Kidney tubule cell (primary cell): ENCODE measurements around the gene FXYD1.
"Not testable (repeated sequence)": the region's sequence is repeated elsewhere in the genome, so short reads cannot be mapped to it uniquely, and the experiment has no call there.

Experiments
- DNase-seq: peaks from one replicate; pipeline ENCODE4 v3.0.0-alpha.2; 2018; ENCODE audit warnings: low spot score

The FXYD1 gene

DNA sequence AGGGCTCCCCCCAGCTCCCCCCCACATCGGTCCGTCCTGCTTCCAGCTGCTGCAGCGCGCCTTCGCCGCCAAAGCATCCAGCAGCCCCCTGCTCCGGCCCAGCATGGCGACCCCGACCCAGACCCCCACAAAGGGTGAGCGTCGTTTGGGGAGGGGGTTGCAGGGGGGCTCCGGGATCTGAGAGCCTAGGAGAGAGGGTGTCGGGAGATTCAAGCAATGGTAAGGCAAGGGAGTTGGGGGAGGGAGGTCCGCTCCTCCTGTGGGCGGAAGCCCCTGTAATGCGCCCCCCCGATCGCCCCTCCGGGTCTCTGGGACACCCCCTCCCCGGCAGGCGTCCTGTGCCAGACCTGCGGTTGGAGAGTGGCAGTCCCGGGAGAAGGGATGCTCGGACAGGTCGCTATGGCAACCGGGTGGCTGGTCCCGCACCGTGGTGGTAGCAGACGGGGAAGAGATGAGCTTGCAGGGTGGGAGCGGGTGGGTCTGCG, 4.6 kb downstream of the FXYD1 start, which contains the start of gene FXYD7:
TSS of gene FXYD7 (plus strand) at position 25 of the 485 bp plus-strand sequence. CDS start at position 104, 79 bp downstream.
- DNase-seq: no peak

DNA sequence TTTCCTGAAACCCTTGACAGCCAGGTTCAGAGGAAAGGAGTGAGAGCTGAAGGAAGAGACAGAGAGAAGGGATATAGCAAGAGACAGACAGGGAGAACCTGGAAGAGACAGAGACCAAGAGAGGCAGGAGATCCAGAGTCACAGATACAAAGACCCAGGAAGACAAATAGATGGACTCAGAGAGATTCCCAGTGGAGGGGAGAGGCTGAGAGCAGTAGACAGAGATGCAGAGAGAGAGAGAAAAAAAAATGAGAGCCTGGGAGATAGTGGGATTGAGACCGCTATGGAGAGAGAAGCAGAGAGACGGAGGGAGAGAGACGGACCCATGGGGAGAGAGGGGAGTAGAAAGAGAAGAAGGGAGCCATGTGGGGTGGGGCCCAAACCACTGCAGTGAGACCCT, 5.2 kb downstream of the FXYD1 start:
- no peak for DNase-seq

GRCh38 chr19:35144259-35144599, 5.6 kb downstream of the FXYD1 start:
- DNase-seq: no peak

DNA sequence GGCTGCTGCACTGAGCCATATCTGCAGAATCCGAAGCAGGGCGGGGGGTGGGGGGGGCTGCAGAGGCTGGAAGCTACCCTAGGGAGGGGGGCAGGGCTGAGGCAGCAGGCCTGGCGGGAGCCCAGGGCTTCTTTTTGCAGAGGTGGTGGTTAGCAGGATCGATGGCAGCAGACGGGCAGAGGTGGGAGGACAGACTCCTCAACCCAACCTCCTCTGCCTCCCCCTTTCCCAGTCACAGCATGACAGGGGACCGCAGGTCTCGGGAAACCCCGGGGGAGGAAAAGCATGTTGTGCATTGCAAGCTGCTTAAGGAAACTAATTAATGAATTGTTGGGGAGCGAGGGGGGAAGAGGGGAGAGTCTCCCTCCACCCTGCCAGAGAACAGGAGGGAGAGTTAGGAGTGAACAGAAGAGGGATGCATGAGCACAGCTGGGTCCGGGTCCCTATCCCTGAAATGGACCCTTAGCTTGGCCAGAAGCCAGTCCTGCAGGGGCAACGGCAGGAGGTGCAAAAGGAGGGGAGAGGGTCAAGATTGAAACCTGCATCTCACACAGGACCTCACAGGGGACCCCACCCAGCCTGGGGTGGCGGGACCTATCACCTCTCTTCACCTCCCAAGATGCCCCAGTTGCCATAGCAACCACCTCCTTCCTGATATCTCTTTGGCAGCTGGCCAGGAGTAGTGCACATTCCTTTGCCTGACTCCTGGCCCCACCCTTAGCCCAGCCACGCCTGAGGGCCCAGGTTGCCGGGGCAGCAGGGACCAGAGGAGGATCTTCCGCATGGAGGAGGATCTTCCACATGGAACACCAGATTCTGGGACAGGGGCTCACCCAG, 6.2 kb downstream of the FXYD1 start:
- peak; percentile 92 for DNase-seq

DNA sequence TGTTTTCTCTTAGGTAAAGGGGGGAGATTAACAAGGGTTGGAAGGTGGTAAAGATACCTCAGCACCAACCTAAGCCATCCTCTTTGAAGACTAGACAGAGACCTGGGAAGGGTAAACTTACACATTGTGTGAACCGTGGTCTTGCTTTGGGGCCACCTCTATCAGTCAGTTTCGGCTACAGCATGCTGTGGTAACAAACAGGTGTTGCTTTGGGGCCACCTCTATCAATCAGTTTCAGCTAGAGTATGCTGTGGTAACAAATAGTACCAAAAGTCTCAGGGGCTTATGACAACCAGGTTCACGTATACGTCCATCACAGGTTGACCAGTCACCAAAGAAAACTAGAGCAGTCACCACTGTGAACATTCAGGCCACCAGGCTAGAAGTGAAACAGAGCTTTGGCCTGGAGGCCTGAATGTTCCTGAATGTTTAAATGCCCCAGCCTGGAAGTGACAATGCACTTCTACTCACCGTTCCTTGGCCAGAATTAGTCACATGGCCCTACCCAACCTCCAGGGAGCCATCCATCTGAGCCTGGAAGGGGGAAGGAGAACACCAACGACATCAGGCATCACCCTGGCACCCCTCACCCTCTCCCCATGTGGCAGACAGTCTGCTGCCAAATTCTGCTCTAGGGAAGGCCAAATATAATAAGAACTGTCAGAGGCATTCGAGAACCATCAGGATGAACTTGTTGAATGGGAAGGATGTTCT, 8.3 kb downstream of the FXYD1 start:
- DNase-seq: no peak

GRCh38 chr19:35149463-35149862, 10.8 kb downstream of the FXYD1 start:
- no peak for DNase-seq

DNA sequence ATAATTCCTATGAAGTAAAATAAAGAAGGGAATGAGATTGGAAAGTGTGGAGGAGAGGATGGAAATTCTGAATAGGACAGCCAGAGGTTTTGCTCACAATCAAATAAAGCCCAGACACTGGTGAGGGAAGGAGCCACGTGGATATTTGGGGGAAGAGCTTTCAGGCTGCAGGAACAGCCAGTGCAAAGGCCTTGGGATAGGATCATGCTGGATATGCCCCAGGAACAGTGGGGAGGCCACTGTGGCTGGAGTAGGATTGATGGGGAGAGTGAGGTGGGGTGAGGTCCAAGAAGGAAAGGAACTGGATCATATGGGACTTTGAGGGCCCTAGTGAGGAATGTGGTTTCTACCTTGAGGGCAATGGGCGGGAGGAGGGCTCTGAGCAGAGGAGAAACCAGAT, 11.8 kb downstream of the FXYD1 start:
- no peak for DNase-seq

DNA sequence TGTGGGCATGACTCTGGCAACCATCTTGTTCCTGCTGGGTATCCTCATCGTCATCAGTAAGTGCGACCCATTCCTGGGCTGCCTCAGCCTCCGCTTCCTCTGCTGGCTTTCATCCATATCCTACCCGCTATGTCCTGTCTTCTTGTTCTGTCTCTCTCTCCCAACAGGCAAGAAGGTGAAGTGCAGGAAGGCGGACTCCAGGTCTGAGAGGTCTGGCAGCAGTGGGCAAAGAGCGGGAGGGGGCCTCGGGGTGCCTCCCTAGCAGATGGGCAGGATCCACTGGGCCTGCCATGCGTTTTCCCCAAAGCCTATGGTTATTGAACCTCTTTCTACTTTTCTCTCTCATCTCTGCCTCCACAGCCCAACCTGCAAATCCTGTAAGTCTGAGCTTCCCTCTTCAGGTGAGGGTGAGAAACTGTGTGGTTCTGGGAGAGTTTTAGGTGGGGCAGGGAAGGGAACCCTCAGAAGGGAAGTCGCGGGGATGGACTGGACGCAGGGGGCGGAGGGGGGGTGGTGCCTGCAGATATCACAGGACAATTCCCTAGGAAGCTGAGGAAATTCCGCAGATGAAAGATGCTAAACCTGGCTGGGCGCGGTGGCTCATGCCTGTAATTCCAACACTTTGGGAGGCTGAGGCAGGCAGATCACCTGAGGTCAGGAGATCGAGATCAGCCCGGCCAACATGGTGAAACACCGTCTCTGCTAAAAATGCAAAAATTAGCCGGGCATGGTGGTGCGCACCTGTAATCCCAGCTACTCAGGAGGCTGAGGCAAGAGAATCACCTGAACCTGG, 12.8 kb downstream of the FXYD1 start:
- no peak for DNase-seq

DNA sequence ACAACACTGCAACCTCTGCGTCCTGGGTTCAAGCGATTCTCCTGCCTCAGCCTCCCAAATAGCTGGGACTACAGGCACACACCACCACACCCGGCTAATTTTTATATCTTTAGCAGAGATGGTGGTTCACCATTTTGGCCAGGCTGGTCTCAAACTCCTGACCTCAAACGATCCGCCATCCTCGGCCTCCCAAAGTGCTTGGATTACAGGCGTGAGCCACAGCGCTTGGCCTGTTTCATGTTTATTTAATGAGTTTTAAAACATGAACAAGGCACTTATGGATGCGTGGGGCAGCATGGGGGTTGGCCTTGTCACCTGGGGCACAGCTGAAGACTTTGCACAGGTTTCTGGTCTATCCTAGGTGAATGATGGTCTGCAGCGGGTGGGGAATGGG, 14.5 kb downstream of the FXYD1 start:
- DNase-seq: not testable (repeated sequence)

- peak; percentile 53 for DNase-seq
These were observed 15.3 kb downstream of the FXYD1 start for GRCh38 chr19:35153701-35154524.

- DNase-seq: peak; percentile 80
These were observed 16.1 kb downstream of the FXYD1 start, which contains the start of gene FXYD5 for GRCh38 chr19:35154525-35155406. Gene FXYD5, plus strand, starts transcription at chr19:35154735. Its CDS starts 816 bp downstream, at chr19:35155551.

DNA sequence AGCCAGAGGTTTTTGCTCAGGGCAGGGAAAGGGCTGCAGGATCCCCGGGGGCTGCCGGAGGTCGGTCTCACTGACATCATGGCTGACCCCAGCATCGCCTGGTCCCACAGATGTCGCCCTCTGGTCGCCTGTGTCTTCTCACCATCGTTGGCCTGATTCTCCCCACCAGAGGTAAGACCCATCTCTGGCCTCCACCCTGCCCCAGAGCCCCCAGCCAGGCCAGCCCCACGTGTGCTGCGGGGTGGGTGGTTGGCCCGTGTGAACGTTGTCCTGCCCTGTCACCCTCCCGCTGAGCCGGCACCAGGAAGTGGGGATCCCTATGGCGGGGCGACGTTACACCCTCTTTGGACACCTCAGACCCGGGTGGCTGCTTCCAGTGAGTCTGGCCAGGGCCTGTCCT, 16.8 kb downstream of the FXYD1 start:
- DNase-seq: no peak

DNA sequence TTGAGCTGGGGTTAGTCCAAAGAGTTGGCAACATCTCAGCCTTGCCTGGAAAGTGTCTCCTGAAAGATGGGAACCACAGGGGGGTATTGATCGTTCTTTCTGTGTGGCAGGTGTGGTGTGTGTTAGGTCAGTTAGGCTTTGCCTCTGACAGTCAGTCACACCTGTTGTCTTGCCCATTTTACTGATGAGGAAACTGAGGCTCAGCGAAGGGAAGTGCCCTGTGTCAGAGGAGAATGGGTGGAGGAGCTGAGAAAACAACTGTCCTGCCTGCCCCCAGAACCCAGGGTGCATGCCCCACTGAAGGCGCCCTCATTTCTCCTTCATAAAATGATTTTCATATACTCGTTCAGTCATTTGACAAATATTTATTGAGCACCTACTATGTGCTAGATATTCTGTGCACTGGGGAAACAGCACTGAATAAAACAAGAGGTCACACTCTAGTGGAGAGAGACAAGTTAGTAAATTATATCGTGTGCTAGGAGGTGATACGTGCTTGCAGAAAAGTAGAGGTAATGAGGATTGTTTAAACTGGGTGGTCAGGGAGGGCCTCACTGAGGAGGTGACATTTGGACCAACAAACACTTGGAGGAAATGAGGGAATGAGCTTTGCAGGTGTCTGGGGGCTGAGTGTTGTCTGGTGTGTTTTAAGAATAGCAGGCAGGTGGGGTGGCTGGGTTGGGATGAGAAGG, 17.5 kb downstream of the FXYD1 start:
- no peak for DNase-seq

DNA sequence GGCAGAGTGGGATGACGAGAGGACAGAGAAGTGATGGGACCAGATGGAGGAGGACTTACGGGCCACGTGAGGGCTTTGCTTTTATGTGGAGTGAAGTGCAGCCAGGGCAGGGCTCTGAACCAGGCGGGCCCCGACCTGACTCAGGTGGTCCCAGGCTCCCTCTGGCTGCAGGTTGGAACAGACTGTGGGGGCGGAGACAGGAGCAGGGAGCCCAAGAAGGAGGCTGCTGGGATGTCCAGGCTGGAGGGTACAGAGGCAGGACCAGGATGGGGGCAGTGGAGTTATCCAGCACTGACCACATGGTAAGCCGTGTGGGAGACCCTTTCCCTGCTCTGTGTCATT, 18.0 kb downstream of the FXYD1 start:
- no peak for DNase-seq

DNA sequence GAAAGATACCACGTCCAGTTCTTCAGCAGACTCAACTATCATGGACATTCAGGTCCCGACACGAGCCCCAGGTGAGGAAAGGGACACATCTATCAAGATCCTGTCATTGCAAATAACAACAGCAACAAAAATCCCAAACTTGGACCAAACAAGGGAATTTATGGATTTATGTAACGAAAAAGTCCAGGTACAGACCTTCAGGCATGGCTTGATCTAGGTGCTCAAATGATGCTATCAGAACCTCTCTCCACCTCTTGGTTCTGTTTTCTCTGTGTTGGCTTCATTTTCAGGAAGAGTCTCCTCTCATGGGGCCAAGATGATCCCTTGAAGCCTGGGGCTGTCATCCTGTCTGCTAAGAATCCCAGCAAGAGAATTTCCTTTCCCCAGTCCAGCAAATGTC, 18.8 kb downstream of the FXYD1 start:
- no peak for DNase-seq

DNA sequence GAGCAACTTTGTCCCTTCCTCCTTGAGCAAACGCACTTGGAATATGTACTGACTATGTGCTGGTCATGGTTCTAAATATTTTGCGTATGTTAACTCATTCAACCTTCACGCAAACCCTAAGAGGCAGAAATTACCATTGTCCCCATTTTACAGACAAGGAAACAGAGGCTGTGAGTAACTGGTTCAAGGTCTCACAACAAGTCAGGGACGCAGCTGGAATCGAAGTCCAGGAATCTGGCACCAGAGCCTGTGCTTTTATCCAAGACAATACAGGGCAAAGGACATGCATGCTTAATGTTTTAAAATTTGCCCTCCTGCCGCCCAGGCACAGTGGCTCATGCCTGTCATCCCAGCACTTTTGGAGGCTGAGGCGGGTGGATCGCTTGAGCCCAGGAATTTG, 21.0 kb downstream of the FXYD1 start:
- DNase-seq: no peak

GRCh38 chr19:35160629-35161433, 22.2 kb downstream of the FXYD1 start:
- DNase-seq: no peak

DNA sequence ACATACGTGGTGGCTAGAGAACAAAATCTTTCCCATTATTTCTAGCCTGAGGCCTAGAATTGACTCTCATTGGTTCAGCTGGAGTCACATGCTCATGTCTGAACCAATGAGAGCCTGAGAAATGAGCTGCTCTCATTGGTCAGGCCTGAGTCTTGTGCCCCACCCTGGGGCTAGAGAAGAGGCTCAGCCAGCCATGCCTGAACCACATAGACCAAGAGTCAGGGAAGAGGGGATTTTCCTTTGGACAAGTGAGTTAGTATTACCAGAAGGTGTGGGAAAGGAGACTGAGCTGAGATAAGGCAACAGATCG, 22.8 kb downstream of the FXYD1 start:
- DNase-seq: no peak
